ENCODE data around the gene ODAD4. TPM values are rescaled to one million over a fixed set of nuclear protein-coding genes. Genes with fewer than 3 reads are reported as not detected.

Gene ODAD4
- total and polyA plus RNA-seq, 3 donors from 2014 or later, result 22.3 to 53.7 (median 26.0) TPM

Other genes starting within 250 kb of the ODAD4 start
- gene EIF1, start 241.7 kb upstream of the ODAD4 start, total RNA-seq, result 100 to 1,000 TPM; 274 to 338 TPM
- gene EIF1, start 241.7 kb upstream of the ODAD4 start, polyA plus RNA-seq (ENCODE audit: insufficient read depth, low read depth, low replicate concordance), result 1,078 TPM
- not detected for gene GAST, start 218.3 kb upstream of the ODAD4 start, total RNA-seq
- gene GAST, start 218.3 kb upstream of the ODAD4 start, polyA plus RNA-seq (ENCODE audit: insufficient read depth, low read depth, low replicate concordance), result not detected
- gene HAP1, start 196.0 kb upstream of the ODAD4 start, total RNA-seq, result 1 to 10 TPM; 2.9 to 5.3 TPM
- 1.9 TPM for gene HAP1, start 196.0 kb upstream of the ODAD4 start, polyA plus RNA-seq (ENCODE audit: insufficient read depth, low read depth, low replicate concordance)
- 10 to 100 TPM; 36.8 to 38.9 TPM for gene JUP, start 143.9 kb upstream of the ODAD4 start, total RNA-seq
- gene JUP, start 143.9 kb upstream of the ODAD4 start, polyA plus RNA-seq (ENCODE audit: insufficient read depth, low read depth, low replicate concordance), result 22.5 TPM
- 10 to 100 TPM in 1 of 2 donors, 1 to 10 TPM in 1; 9.9 to 13.9 TPM for gene P3H4, start 118.7 kb upstream of the ODAD4 start, total RNA-seq
- gene P3H4, start 118.7 kb upstream of the ODAD4 start, polyA plus RNA-seq (ENCODE audit: insufficient read depth, low read depth, low replicate concordance), result 6.9 TPM
- gene FKBP10, start 117.6 kb upstream of the ODAD4 start, total RNA-seq, result 10 to 100 TPM; 31.4 to 36.5 TPM
- 37.8 TPM for gene FKBP10, start 117.6 kb upstream of the ODAD4 start, polyA plus RNA-seq (ENCODE audit: insufficient read depth, low read depth, low replicate concordance)
- gene NT5C3B, start 94.4 kb upstream of the ODAD4 start, total RNA-seq, result 10 to 100 TPM; 61.9 to 74.3 TPM
- gene NT5C3B, start 94.4 kb upstream of the ODAD4 start, polyA plus RNA-seq (ENCODE audit: insufficient read depth, low read depth, low replicate concordance), result 214 TPM
- 10 to 100 TPM; 31.8 to 76.3 TPM for gene KLHL10, start 92.8 kb upstream of the ODAD4 start, total RNA-seq
- 130 TPM for gene KLHL10, start 92.8 kb upstream of the ODAD4 start, polyA plus RNA-seq (ENCODE audit: insufficient read depth, low read depth, low replicate concordance)
- gene KLHL11, start 65.2 kb upstream of the ODAD4 start, total RNA-seq, result 10 to 100 TPM; 61.3 to 70.2 TPM
- 28.2 TPM for gene KLHL11, start 65.2 kb upstream of the ODAD4 start, polyA plus RNA-seq (ENCODE audit: insufficient read depth, low read depth, low replicate concordance)
- 10 to 100 TPM; 68.4 to 86.0 TPM for gene ACLY, start 11.7 kb upstream of the ODAD4 start, total RNA-seq
- 83.0 TPM for gene ACLY, start 11.7 kb upstream of the ODAD4 start, polyA plus RNA-seq (ENCODE audit: insufficient read depth, low read depth, low replicate concordance)
- gene CNP, start 36.2 kb downstream of the ODAD4 start, total RNA-seq, result 10 to 100 TPM; 74.3 to 89.7 TPM
- gene CNP, start 36.2 kb downstream of the ODAD4 start, polyA plus RNA-seq (ENCODE audit: insufficient read depth, low read depth, low replicate concordance), result 40.8 TPM
- gene DNAJC7, start 86.8 kb downstream of the ODAD4 start, total RNA-seq, result 10 to 100 TPM; 81.1 to 86.2 TPM
- gene DNAJC7, start 86.8 kb downstream of the ODAD4 start, polyA plus RNA-seq (ENCODE audit: insufficient read depth, low read depth, low replicate concordance), result 94.3 TPM
- 100 to 1,000 TPM in 1 of 2 donors, 10 to 100 TPM in 1; 85.1 to 103 TPM for gene NKIRAS2, start 89.5 kb downstream of the ODAD4 start, total RNA-seq
- gene NKIRAS2, start 89.5 kb downstream of the ODAD4 start, polyA plus RNA-seq (ENCODE audit: insufficient read depth, low read depth, low replicate concordance), result 65.4 TPM
- gene C17orf113, start 120.0 kb downstream of the ODAD4 start, total RNA-seq, result 10 to 100 TPM in 1 of 2 donors, 1 to 10 TPM in 1; 7.7 to 11.3 TPM
- gene C17orf113, start 120.0 kb downstream of the ODAD4 start, polyA plus RNA-seq (ENCODE audit: insufficient read depth, low read depth, low replicate concordance), result 2.8 TPM
- gene ZNF385C, start 167.9 kb downstream of the ODAD4 start, total RNA-seq, result 10 to 100 TPM; 17.9 to 26.6 TPM
- gene ZNF385C, start 167.9 kb downstream of the ODAD4 start, polyA plus RNA-seq (ENCODE audit: insufficient read depth, low read depth, low replicate concordance), result 21.4 TPM
- 10 to 100 TPM; 35.9 to 51.1 TPM for gene DHX58, start 182.1 kb downstream of the ODAD4 start, total RNA-seq
- gene DHX58, start 182.1 kb downstream of the ODAD4 start, polyA plus RNA-seq (ENCODE audit: insufficient read depth, low read depth, low replicate concordance), result 56.3 TPM
- 100 to 1,000 TPM; 109 to 111 TPM for gene KAT2A, start 190.8 kb downstream of the ODAD4 start, total RNA-seq
- gene KAT2A, start 190.8 kb downstream of the ODAD4 start, polyA plus RNA-seq (ENCODE audit: insufficient read depth, low read depth, low replicate concordance), result 37.6 TPM
- 1 to 10 TPM; 6.9 to 9.8 TPM for gene HSPB9, start 192.2 kb downstream of the ODAD4 start, total RNA-seq
- 12.9 TPM for gene HSPB9, start 192.2 kb downstream of the ODAD4 start, polyA plus RNA-seq (ENCODE audit: insufficient read depth, low read depth, low replicate concordance)
- gene RAB5C, start 224.4 kb downstream of the ODAD4 start, total RNA-seq, result 100 to 1,000 TPM in 1 of 2 donors, 10 to 100 TPM in 1; 96.0 to 152 TPM
- gene RAB5C, start 224.4 kb downstream of the ODAD4 start, polyA plus RNA-seq (ENCODE audit: insufficient read depth, low read depth, low replicate concordance), result 139 TPM